ENCODE data around the gene STOML1.

STOML1 gene

DNA sequence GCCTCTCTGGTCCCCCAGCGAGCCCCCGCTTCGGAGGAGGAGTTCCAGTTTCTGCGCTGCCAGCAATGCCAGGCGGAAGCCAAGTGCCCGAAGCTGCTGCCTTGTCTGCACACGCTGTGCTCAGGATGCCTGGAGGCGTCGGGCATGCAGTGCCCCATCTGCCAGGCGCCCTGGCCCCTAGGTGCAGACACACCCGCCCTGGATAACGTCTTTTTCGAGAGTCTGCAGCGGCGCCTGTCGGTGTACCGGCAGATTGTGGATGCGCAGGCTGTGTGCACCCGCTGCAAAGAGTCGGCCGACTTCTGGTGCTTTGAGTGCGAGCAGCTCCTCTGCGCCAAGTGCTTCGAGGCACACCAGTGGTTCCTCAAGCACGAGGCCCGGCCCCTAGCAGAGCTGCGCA is 5.9 kb upstream of the STOML1 start:
- TF ChIP-seq CTCF (IDR thresholded peaks at IDR 0.05; ENCODE audit: control insufficient read depth, extremely low read depth, insufficient read depth), result no peak
- no peak overlapping the region for H3K4me3 ChIP-seq (ENCODE audit: low read depth, low read length)
- DNase-seq (ENCODE audit: low read depth), result no peak

- DNase-seq (ENCODE audit: low read depth), result no peak
- H3K4me3 ChIP-seq (ENCODE audit: low read depth, low read length), result no peak overlapping the region
- TF ChIP-seq CTCF (IDR thresholded peaks at IDR 0.05; ENCODE audit: control insufficient read depth, extremely low read depth, insufficient read depth), result no peak
Observed at GRCh38 chr15:73996939-73997338, 4.8 kb upstream of the STOML1 start.

- no peak for TF ChIP-seq CTCF (IDR thresholded peaks at IDR 0.05; ENCODE audit: control insufficient read depth, extremely low read depth, insufficient read depth)
- no peak overlapping the region for H3K4me3 ChIP-seq (ENCODE audit: low read depth, low read length)
- no peak for DNase-seq (ENCODE audit: low read depth)
Observed at GRCh38 chr15:73996267-73996666, 4.2 kb upstream of the STOML1 start.

- no peak for DNase-seq (ENCODE audit: low read depth)
- H3K4me3 ChIP-seq (ENCODE audit: low read depth, low read length), result peak overlapping the region; percentile 91
- no peak for TF ChIP-seq CTCF (IDR thresholded peaks at IDR 0.05; ENCODE audit: control insufficient read depth, extremely low read depth, insufficient read depth)
Observed at GRCh38 chr15:73994912-73995622, 3.0 kb upstream of the STOML1 start.

GRCh38 chr15:73994413-73994883 is 2.4 kb upstream of the STOML1 start, which contains the start of gene PML:
Gene PML, plus strand, starts transcription at chr15:73994716. Its CDS starts 97 bp downstream, at chr15:73994813.
- DNase-seq (ENCODE audit: low read depth), result peak; percentile 72
- H3K4me3 ChIP-seq (ENCODE audit: low read depth, low read length), result peak within 1 kb of the TSS; percentile 91
- no peak for TF ChIP-seq CTCF (IDR thresholded peaks at IDR 0.05; ENCODE audit: control insufficient read depth, extremely low read depth, insufficient read depth)

- no peak for DNase-seq (ENCODE audit: low read depth)
- peak overlapping the region; percentile 91 for H3K4me3 ChIP-seq (ENCODE audit: low read depth, low read length)
- TF ChIP-seq CTCF (IDR thresholded peaks at IDR 0.05; ENCODE audit: control insufficient read depth, extremely low read depth, insufficient read depth), result no peak
Observed at GRCh38 chr15:73993211-73993994, 1.3 kb upstream of the STOML1 start.
